ENCODE results near the gene ARSB.

DNA sequence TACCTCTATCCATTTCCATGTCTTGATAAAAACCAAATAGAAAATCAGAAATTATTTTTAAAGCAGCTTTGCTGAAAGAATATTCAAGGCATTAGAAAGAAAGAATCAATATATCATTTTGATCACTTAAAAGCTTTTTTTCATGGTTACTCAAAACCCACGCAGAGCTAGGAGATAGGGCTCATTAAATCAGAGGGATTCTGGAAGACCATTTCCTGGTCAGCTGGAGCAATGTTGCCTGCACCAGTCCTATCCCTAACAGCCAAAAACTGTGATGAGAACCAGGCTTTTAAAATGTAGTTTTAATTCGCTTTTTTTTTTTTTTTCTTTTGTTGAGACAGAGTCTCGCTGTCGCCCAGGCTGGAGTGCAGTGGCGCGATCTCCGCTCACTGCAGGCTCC lies 72.3 kb downstream of the ARSB start:
- TF ChIP-seq EP300 (IDR thresholded peaks at IDR 0.05), result no peak
- TF ChIP-seq, protein P1, sequence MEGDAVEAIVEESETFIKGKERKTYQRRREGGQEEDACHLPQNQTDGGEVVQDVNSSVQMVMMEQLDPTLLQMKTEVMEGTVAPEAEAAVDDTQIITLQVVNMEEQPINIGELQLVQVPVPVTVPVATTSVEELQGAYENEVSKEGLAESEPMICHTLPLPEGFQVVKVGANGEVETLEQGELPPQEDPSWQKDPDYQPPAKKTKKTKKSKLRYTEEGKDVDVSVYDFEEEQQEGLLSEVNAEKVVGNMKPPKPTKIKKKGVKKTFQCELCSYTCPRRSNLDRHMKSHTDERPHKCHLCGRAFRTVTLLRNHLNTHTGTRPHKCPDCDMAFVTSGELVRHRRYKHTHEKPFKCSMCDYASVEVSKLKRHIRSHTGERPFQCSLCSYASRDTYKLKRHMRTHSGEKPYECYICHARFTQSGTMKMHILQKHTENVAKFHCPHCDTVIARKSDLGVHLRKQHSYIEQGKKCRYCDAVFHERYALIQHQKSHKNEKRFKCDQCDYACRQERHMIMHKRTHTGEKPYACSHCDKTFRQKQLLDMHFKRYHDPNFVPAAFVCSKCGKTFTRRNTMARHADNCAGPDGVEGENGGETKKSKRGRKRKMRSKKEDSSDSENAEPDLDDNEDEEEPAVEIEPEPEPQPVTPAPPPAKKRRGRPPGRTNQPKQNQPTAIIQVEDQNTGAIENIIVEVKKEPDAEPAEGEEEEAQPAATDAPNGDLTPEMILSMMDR (IDR thresholded peaks at IDR 0.05), result no peak

Data from gastroesophageal sphincter (tissue), 3 donors.